MM.1S (cell line): Measurements from ENCODE around the gene DMKN.
"Not testable (repeated sequence)": the region's sequence is repeated elsewhere in the genome, so short reads cannot be mapped to it uniquely, and the experiment has no call there.

Experiments used
- DNase-seq: peaks from one replicate; pipeline ENCODE4 v3.0.0-alpha.2; 2015
- H2AFZ ChIP-seq: fragments of 300-600 bp; sonication (generic); 2 replicates; pipeline ENCODE4 v1.6.0; 2016; ENCODE audit warnings: antibody characterized with exemption, low read length
- H3F3A ChIP-seq: fragments of 300-600 bp; sonication (generic); 2 replicates; pipeline ENCODE4 v1.6.1; 2016; ENCODE audit warnings: mild to moderate bottlenecking, antibody characterized with exemption, low read length, moderate library complexity, mixed read lengths; ENCODE audit not compliant: insufficient read depth
- H3K27ac ChIP-seq: fragments of 300-600 bp; sonication (generic); 2 replicates; pipeline ENCODE4 v1.5.1; 2016; ENCODE audit warnings: mild to moderate bottlenecking, low read length
- H3K27me3 ChIP-seq: fragments of 300-600 bp; sonication (generic); replicated peaks from 2 replicates; pipeline ENCODE4 v1.6.0; 2016; ENCODE audit warnings: low read length; ENCODE audit not compliant: insufficient read depth
- H3K36me3 ChIP-seq: fragments of 300-600 bp; sonication (generic); replicated peaks from 2 replicates; pipeline ENCODE4 v1.6.1; 2016; ENCODE audit warnings: mild to moderate bottlenecking, low read length, mixed read lengths; ENCODE audit not compliant: insufficient read depth
- H3K4me1 ChIP-seq: fragments of 300-600 bp; sonication (generic); 2 replicates; pipeline ENCODE4 v1.6.1; 2016; ENCODE audit warnings: low read length, mixed read lengths
- H3K4me2 ChIP-seq: fragments of 300-600 bp; sonication (generic); 2 replicates; pipeline ENCODE4 v1.6.0; 2016; ENCODE audit warnings: low read depth, low read length
- H3K4me3 ChIP-seq: fragments of 300-600 bp; sonication (generic); 2 replicates; pipeline ENCODE4 v1.5.1; 2016; ENCODE audit warnings: low read length, mixed read lengths
- H3K79me2 ChIP-seq: fragments of 300-600 bp; sonication (generic); 2 replicates; pipeline ENCODE4 v1.6.1; 2016; ENCODE audit warnings: mixed run types, low read length, mixed read lengths
- H3K9ac ChIP-seq: fragments of 300-600 bp; sonication (generic); 2 replicates; pipeline ENCODE4 v1.6.1; 2016; ENCODE audit warnings: low read length, mixed read lengths
- H3K9me2 ChIP-seq: fragments of 300-600 bp; sonication (generic); replicated peaks from 2 replicates; pipeline ENCODE4 v1.6.1; 2016; ENCODE audit warnings: mild to moderate bottlenecking, low read length, mixed read lengths; ENCODE audit not compliant: insufficient read depth
- H3K9me3 ChIP-seq: fragments of 300-600 bp; sonication (generic); replicated peaks from 2 replicates; pipeline ENCODE4 v1.6.1; 2016; ENCODE audit warnings: mild to moderate bottlenecking, low read length, mixed read lengths; ENCODE audit not compliant: insufficient read depth
- H4K20me1 ChIP-seq: fragments of 300-600 bp; sonication (generic); 2 replicates; pipeline ENCODE4 v1.6.1; 2016; ENCODE audit warnings: mild to moderate bottlenecking, low read length, moderate library complexity, mixed read lengths; ENCODE audit not compliant: insufficient read depth
- CTCF ChIP-seq: fragments of 300-600 bp; sonication (generic); IDR thresholded peaks from 2 replicates; pipeline ENCODE4 v1.5.1; 2016; ENCODE audit warnings: antibody characterized with exemption, low read length, mixed read lengths
- EZH2 ChIP-seq: fragments of 300-600 bp; sonication (generic); optimal IDR thresholded peaks from 2 replicates; pipeline ENCODE3; 2017; ENCODE audit warnings: low read depth, mild to moderate bottlenecking, antibody characterized with exemption, low read length, mixed read lengths
- EZH2phosphoT487 ChIP-seq: fragments of 300-600 bp; sonication (generic); IDR thresholded peaks from 2 replicates; pipeline ENCODE4 v1.6.1; 2018; ENCODE audit warnings: antibody characterized with exemption, low read length

DMKN gene

GRCh38 chr19:35471946-35472345, 41.5 kb downstream of the DMKN start:
- Histone ChIP-seq H3K9me3 (no peaks in the 10 kb centered on the region), H3K4me1 (no peaks in the 10 kb centered on the region), H3K36me3 (no peaks in the 10 kb centered on the region), H4K20me1 (no peaks in the 10 kb centered on the region), H3F3A (no peaks in the 10 kb centered on the region), H3K27me3 (no peaks in the 10 kb centered on the region), H2AFZ (no peak overlapping the region), H3K27ac (no peak overlapping the region), H3K4me2 (no peak overlapping the region), H3K9ac (no peak overlapping the region), H3K9me2 (no peaks in the 10 kb centered on the region), H3K79me2 (no peaks in the 10 kb centered on the region), H3K4me3 (no peak overlapping the region)
- DNase-seq = no peak
- TF ChIP-seq EZH2phosphoT487 (no peak), EZH2 (no peak), CTCF (no peak)

DNA sequence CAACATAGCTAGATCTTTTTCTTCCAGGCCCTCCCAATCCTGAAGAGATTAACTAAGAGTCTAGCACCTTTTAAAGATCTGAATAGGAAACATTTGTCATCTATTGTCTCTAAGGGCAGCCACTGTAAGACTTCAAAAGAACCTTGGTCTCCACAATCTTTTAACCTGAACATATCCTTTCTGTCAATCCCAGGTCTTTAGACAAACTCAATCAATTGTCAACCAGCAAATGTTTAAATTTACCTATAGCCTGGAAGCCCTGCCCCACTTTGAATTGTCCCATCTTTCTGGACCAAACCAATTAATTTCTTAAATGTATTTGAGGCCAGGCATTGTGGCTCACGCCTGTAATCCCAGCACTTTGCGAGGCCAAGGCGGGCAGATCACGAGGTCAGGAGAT, 42.4 kb downstream of the DMKN start:
- not testable (repeated sequence) for H4K20me1 ChIP-seq, H3K79me2 ChIP-seq, H3K4me2 ChIP-seq, H3K9me2 ChIP-seq, H3K27ac ChIP-seq, H3K27me3 ChIP-seq, H3K4me3 ChIP-seq, DNase-seq, H3K4me1 ChIP-seq, H3K9me3 ChIP-seq, H3K36me3 ChIP-seq, H3K9ac ChIP-seq, H2AFZ ChIP-seq, H3F3A ChIP-seq

DNA sequence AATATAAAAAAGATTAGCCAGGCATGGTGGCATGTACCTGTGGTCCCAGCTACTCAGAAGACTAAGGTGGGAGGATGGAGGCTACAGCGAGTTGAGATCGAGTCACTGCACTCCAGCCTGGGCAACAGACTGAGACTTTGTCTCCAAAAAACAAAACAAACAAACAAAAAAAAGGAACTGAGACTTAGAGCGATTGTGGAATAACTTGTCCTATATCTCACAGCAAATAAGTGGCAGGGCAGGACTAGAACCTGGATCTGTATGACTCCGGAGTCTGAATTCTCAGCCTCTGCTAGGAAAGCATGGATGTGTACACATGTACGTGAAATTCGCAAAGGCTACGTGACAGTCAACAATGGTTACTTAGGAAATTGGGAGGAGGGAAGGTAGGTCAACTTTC, 43.3 kb downstream of the DMKN start:
- no peaks in the 10 kb centered on the region for H3K27me3 ChIP-seq
- H4K20me1 ChIP-seq = no peaks in the 10 kb centered on the region
- no peak for DNase-seq
- H3F3A ChIP-seq = no peaks in the 10 kb centered on the region
- no peaks in the 10 kb centered on the region for H3K36me3 ChIP-seq
- H2AFZ ChIP-seq = no peak overlapping the region
- no peak overlapping the region for H3K27ac ChIP-seq
- H3K9me2 ChIP-seq = no peaks in the 10 kb centered on the region
- no peak overlapping the region for H3K9ac ChIP-seq
- H3K9me3 ChIP-seq = no peaks in the 10 kb centered on the region
- no peak overlapping the region for H3K4me2 ChIP-seq
- H3K4me3 ChIP-seq = no peak overlapping the region
- TF ChIP-seq CTCF (no peak), EZH2 (no peak), EZH2phosphoT487 (no peak)
- no peaks in the 10 kb centered on the region for H3K4me1 ChIP-seq
- H3K79me2 ChIP-seq = no peaks in the 10 kb centered on the region

GRCh38 chr19:35468637-35469036, 44.8 kb downstream of the DMKN start:
- Histone ChIP-seq H3K4me1 (no peaks in the 10 kb centered on the region), H3K9me2 (no peaks in the 10 kb centered on the region), H3K4me3 (no peak overlapping the region), H3K79me2 (no peaks in the 10 kb centered on the region), H3K27me3 (no peaks in the 10 kb centered on the region), H2AFZ (no peak overlapping the region), H3K27ac (no peak overlapping the region), H3K9ac (no peak overlapping the region), H4K20me1 (no peaks in the 10 kb centered on the region), H3F3A (no peaks in the 10 kb centered on the region), H3K36me3 (no peaks in the 10 kb centered on the region), H3K9me3 (no peaks in the 10 kb centered on the region), H3K4me2 (no peak overlapping the region)
- DNase-seq = peak; percentile 61
- peak; percentile 75 for TF ChIP-seq CTCF
- no peak for TF ChIP-seq EZH2phosphoT487
